Vagina (tissue), 2 donors: ENCODE data around the gene FYB2. TPM values are rescaled to one million over a fixed set of nuclear protein-coding genes. Genes with fewer than 3 reads are reported as not detected.

Experiments used
- DNase-seq, 2 donors: peaks; one replicate each; pipeline ENCODE4 v3.0.0-alpha.2; 2017; ENCODE audit errors: extremely low spot score in 2 of 2
- H3K27ac ChIP-seq: fragments of 200-600 bp; sonication (generic); one replicate; pipeline ENCODE4 v1.5.1; 2019
- H3K27me3 ChIP-seq: fragments of 200-600 bp; sonication (generic); one replicate; pipeline ENCODE4 v1.5.1; 2019
- H3K36me3 ChIP-seq, 2 donors: fragments of 200-600 bp; sonication (generic); one replicate each; pipeline ENCODE4 v1.5.1; 2017 to 2019
- H3K4me1 ChIP-seq: fragments of 200-600 bp; sonication (generic); one replicate; pipeline ENCODE4 v1.5.1; 2019
- H3K4me3 ChIP-seq, 2 donors: fragments of 200-600 bp; sonication (generic); 1 replicate in 1 of 2; 2 replicates in 1 of 2; pipeline ENCODE4 v1.5.1; 2016 to 2019
- H3K9me3 ChIP-seq: fragments of 200-600 bp; sonication (generic); one replicate; pipeline ENCODE4 v1.5.1; 2019
- POLR2A ChIP-seq, 2 donors: fragments of 450-650 bp; IDR thresholded peaks; one replicate each; pipeline ENCODE4 v1.6.1; 2017; ENCODE audit warnings: antibody characterized with exemption in 2 of 2, mild to moderate bottlenecking in 2 of 2, moderate library complexity in 2 of 2
- POLR2AphosphoS5 ChIP-seq, 2 donors: sonication (generic); formaldehyde crosslinking; IDR thresholded peaks; one replicate each; pipeline ENCODE4 v1.9.0; 2017; ENCODE audit warnings: antibody characterized with exemption in 2 of 2, mild to moderate bottlenecking in 2 of 2, low read depth in 1 of 2; ENCODE audit not compliant: insufficient read depth in 1 of 2
- intact Hi-C: fragments of 100-400 bp; cut with DNase I; formaldehyde crosslinking; loops from one replicate; pipeline ENCODE4 v1.15.1; 2023
- total RNA-seq: library from RNA; depleted of rRNA; stranded (reverse); fragments of >200 nt; gene quantifications from one replicate; pipeline ENCODE4 v1.2.3, GENCODE V29; 2016
- TF ChIP-seq, protein P1 (sequence below), 3 experiments: fragments of 450-650 bp in 2 of 3; fragments of 200-600 bp in 1 of 3; sonication (generic) in 1 of 3; IDR thresholded peaks; one replicate each; pipeline ENCODE4 v1.5.1; 2017 to 2019; ENCODE audit warnings: antibody characterized with exemption in 3 of 3, mild to moderate bottlenecking in 2 of 3, moderate library complexity in 2 of 3

FYB2 gene
- total RNA-seq, 1 donor from 2014 or later: not detected

DNA sequence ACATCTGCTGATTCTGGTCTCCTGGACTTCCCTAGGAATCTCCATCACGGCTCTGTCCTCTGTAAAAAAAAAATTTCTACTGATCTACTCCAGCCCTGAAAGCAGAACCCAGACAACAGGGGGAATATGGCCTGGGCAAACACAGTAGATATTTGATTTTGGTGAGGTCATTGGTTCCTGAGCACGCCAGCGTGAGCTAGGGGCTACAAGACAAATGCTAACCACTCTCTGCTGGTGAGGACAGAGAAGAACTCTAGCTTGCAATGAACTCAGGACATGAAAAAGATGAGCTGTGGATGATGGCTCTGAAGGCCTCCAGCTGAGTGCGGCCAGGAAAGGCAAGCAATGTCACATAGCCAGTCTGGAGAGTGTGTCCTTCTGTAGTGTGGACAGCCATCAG, 17.2 kb upstream of the FYB2 start:
- Histone ChIP-seq H3K4me3 (no peak overlapping the region), H3K4me1 (no peaks in the 10 kb centered on the region), H3K9me3 (no peaks in the 10 kb centered on the region), H3K27ac (no peak overlapping the region), H3K27me3 (no peaks in the 10 kb centered on the region), H3K36me3 (no peaks in the 10 kb centered on the region)
- DNase-seq: peak in 1 of 2 donors; percentile 64
- TF ChIP-seq, protein P1, sequence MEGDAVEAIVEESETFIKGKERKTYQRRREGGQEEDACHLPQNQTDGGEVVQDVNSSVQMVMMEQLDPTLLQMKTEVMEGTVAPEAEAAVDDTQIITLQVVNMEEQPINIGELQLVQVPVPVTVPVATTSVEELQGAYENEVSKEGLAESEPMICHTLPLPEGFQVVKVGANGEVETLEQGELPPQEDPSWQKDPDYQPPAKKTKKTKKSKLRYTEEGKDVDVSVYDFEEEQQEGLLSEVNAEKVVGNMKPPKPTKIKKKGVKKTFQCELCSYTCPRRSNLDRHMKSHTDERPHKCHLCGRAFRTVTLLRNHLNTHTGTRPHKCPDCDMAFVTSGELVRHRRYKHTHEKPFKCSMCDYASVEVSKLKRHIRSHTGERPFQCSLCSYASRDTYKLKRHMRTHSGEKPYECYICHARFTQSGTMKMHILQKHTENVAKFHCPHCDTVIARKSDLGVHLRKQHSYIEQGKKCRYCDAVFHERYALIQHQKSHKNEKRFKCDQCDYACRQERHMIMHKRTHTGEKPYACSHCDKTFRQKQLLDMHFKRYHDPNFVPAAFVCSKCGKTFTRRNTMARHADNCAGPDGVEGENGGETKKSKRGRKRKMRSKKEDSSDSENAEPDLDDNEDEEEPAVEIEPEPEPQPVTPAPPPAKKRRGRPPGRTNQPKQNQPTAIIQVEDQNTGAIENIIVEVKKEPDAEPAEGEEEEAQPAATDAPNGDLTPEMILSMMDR (IDR thresholded peaks at IDR 0.05): no peak
- TF ChIP-seq POLR2AphosphoS5 (IDR thresholded peaks at IDR 0.05; ENCODE audit: insufficient read depth in 1 of 2, low read depth in 1 of 2) (no peak), POLR2A (IDR thresholded peaks at IDR 0.05) (no peak)
- intact Hi-C loops: no loop called here

- DNase-seq: no peak
- Histone ChIP-seq H3K27me3 (no peaks in the 10 kb centered on the region), H3K9me3 (no peaks in the 10 kb centered on the region), H3K4me1 (no peaks in the 10 kb centered on the region), H3K27ac (no peak overlapping the region), H3K36me3 (no peaks in the 10 kb centered on the region), H3K4me3 (no peak overlapping the region)
- TF ChIP-seq, protein P1 (IDR thresholded peaks at IDR 0.05): no peak
- TF ChIP-seq POLR2A (IDR thresholded peaks at IDR 0.05): no peak
- TF ChIP-seq POLR2AphosphoS5 (IDR thresholded peaks at IDR 0.05; ENCODE audit: insufficient read depth in 1 of 2, low read depth in 1 of 2): no peak
- intact Hi-C loops: no loop called here
These were observed 16.5 kb upstream of the FYB2 start for GRCh38 chr1:56835657-56836056.

DNA sequence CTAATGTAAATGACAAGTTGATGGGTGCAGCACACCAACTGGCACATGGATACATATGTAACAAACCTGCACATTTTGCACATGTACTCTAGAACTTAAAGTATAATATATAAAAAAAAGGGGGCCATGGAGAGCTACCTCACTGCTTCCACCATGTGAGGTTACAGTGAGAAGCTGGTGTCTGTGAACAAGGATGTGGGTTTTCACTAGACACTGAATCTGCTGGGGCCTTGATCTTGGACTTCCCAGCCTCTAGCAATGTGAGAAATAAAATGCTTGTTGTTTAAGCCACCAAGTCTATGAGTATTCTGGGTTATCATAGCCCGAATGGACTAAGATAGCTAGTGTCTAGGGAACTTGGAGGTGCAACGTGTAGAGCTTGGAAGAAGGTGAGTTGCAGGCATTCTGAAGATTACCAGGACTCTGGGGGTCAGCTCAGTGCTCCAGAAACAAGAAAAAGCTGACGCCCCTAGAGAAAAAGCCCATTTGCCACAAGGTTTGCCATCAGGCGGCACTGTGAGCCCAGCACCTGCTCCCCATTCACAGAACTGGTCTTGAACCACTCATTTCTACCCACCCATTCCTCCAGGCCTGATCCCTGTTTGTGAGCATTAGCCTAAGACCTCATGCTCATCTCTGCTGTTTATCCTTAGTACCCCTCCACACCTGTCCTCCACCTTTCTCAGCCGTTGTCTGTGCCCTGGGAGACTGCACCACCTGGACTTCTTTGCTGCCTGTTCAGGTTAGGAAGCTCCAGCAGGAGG, 15.1 kb upstream of the FYB2 start:
- Histone ChIP-seq H3K4me3 (no peak overlapping the region), H3K4me1 (no peaks in the 10 kb centered on the region), H3K36me3 (no peaks in the 10 kb centered on the region), H3K9me3 (no peaks in the 10 kb centered on the region), H3K27ac (no peak overlapping the region), H3K27me3 (no peaks in the 10 kb centered on the region)
- TF ChIP-seq, protein P1 (IDR thresholded peaks at IDR 0.05): no peak
- TF ChIP-seq POLR2AphosphoS5 (IDR thresholded peaks at IDR 0.05; ENCODE audit: insufficient read depth in 1 of 2, low read depth in 1 of 2): no peak
- no peak for TF ChIP-seq POLR2A (IDR thresholded peaks at IDR 0.05)
- peak in 1 of 2 donors; percentile 91 for DNase-seq
- intact Hi-C loops: no loop called here

DNA sequence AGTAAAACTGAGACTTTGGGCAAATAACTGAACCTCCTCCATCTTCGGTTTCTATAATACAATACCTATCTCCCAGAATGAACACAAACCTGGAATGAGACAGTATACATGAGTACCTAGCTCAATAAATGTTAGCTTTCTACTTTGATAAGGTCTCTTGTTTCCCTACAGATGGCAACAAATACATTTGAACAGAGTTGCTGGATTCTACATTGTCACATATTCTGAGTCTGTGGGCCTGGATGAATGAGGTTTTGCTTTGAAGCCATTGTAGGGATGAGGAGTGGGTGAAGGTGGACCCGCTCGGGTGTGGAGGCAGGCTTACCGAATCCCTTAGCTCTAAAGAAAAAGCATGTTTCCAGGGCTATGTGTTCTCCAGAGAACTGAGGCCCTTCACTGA, 13.9 kb upstream of the FYB2 start:
- no peaks in the 10 kb centered on the region for H3K4me1 ChIP-seq
- no peak overlapping the region for H3K27ac ChIP-seq
- H3K9me3 ChIP-seq: no peaks in the 10 kb centered on the region
- intact Hi-C loops: no loop called here
- DNase-seq: no peak
- H3K36me3 ChIP-seq: no peaks in the 10 kb centered on the region
- no peak for TF ChIP-seq POLR2AphosphoS5 (IDR thresholded peaks at IDR 0.05; ENCODE audit: insufficient read depth in 1 of 2, low read depth in 1 of 2)
- no peak for TF ChIP-seq POLR2A (IDR thresholded peaks at IDR 0.05)
- H3K4me3 ChIP-seq: no peak overlapping the region
- H3K27me3 ChIP-seq: no peaks in the 10 kb centered on the region

- H3K36me3 ChIP-seq: no peaks in the 10 kb centered on the region
- DNase-seq: no peak
- intact Hi-C loops: no loop called here
- no peaks in the 10 kb centered on the region for H3K4me1 ChIP-seq
- H3K4me3 ChIP-seq: no peak overlapping the region
- H3K27ac ChIP-seq: no peak overlapping the region
- TF ChIP-seq, protein P1 (IDR thresholded peaks at IDR 0.05): peak; percentile 67 to 97 (median 75)
- TF ChIP-seq POLR2A (IDR thresholded peaks at IDR 0.05): no peak
- TF ChIP-seq POLR2AphosphoS5 (IDR thresholded peaks at IDR 0.05; ENCODE audit: insufficient read depth in 1 of 2, low read depth in 1 of 2): peak in 1 of 2 donors; percentile 17
- H3K27me3 ChIP-seq: no peaks in the 10 kb centered on the region
- H3K9me3 ChIP-seq: no peaks in the 10 kb centered on the region
These were observed 12.9 kb upstream of the FYB2 start for GRCh38 chr1:56831871-56832693.
